Right hindlimb (tissue), 1 donor: ENCODE measurements around the gene C5AR1.
"Not testable (repeated sequence)": the region's sequence is repeated elsewhere in the genome, so short reads cannot be mapped to it uniquely, and the experiment has no call there.

Experiments
- DNase-seq: peaks from one replicate; pipeline ENCODE4 v3.0.0-alpha.2; 2018

Gene C5AR1

GRCh38 chr19:47296036-47296435, 13.6 kb upstream of the C5AR1 start:
- peak; percentile 62 for DNase-seq

- not testable (repeated sequence) for DNase-seq
Observed at GRCh38 chr19:47300867-47301266, 8.8 kb upstream of the C5AR1 start.

GRCh38 chr19:47302249-47302648, 7.4 kb upstream of the C5AR1 start:
- no peak for DNase-seq

GRCh38 chr19:47303966-47304365, 5.7 kb upstream of the C5AR1 start:
- no peak for DNase-seq

GRCh38 chr19:47305309-47305751, 4.3 kb upstream of the C5AR1 start:
- peak; percentile 49 for DNase-seq

GRCh38 chr19:47306303-47306702, 3.4 kb upstream of the C5AR1 start:
- DNase-seq, result no peak

GRCh38 chr19:47309038-47309437, 623 bp upstream of the C5AR1 start:
- no peak for DNase-seq

- DNase-seq, result no peak
Observed at GRCh38 chr19:47310323-47310722, 662 bp downstream of the C5AR1 start.

- no peak for DNase-seq
Observed at GRCh38 chr19:47310819-47311218, 1.2 kb downstream of the C5AR1 start.

GRCh38 chr19:47312366-47313006, 2.8 kb downstream of the C5AR1 start:
- DNase-seq, result no peak

- DNase-seq, result no peak
Observed at GRCh38 chr19:47313754-47314295, 4.2 kb downstream of the C5AR1 start.

GRCh38 chr19:47315125-47315821, 5.6 kb downstream of the C5AR1 start:
- peak; percentile 37 for DNase-seq

GRCh38 chr19:47316513-47316912, 6.9 kb downstream of the C5AR1 start:
- DNase-seq, result no peak

GRCh38 chr19:47319923-47320871, 10.5 kb downstream of the C5AR1 start:
- DNase-seq, result no peak

GRCh38 chr19:47321630-47322029, 12.0 kb downstream of the C5AR1 start:
- no peak for DNase-seq

- DNase-seq, result no peak
Observed at GRCh38 chr19:47322058-47322457, 12.4 kb downstream of the C5AR1 start.

- DNase-seq, result no peak
Observed at GRCh38 chr19:47323409-47323808, 13.7 kb downstream of the C5AR1 start.

GRCh38 chr19:47323872-47324271, 14.2 kb downstream of the C5AR1 start:
- DNase-seq, result no peak

- peak; percentile 32 for DNase-seq
Observed at GRCh38 chr19:47324502-47324901, 14.8 kb downstream of the C5AR1 start.

- no peak for DNase-seq
Observed at GRCh38 chr19:47330466-47330869, 20.8 kb downstream of the C5AR1 start.

- no peak for DNase-seq
Observed at GRCh38 chr19:47331490-47331889, 21.8 kb downstream of the C5AR1 start.

GRCh38 chr19:47331931-47332547, 22.4 kb downstream of the C5AR1 start, which contains the start of gene C5AR2:
Gene C5AR2, plus strand, starts transcription at chr19:47332175. Its CDS starts 8,625 bp downstream, at chr19:47340800.
- DNase-seq, result peak; percentile 35
